ENCODE measurements around the gene SELENOI. TPM values are rescaled to one million over a fixed set of nuclear protein-coding genes. Genes with fewer than 3 reads are reported as not detected.

SELENOI gene
- total RNA-seq, 4 donors from 2014 or later: 6.4 to 11.2 (median 9.3) TPM

DNA sequence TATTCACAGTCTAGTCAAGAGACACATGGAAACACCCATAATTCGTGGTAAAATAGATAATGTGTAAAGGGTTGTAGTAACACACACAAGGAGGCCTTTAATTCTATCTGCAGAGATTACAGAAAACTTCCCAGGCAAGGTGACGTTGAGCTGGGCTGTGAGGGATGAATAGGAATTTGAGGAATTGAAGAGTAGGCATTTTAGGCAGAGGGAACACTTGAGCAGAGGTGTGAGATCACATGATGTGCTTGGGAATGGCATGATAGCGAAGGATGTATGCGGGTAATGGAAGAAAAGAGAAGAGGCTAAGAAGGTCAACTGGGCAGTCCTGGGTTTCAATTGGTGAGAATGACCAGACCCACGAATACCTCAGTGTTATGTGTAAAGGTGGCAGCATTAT lies 76.0 kb downstream of the SELENOI start:
- Histone ChIP-seq H3K36me3 (no peaks in the 10 kb centered on the region), H3K4me1 (no peaks in the 10 kb centered on the region), H3K9me3 (no peaks in the 10 kb centered on the region), H3K27ac (replicated peaks in 1 of 4) (no peak overlapping the region), H3K4me3 (no peak overlapping the region), H3K27me3 (no peaks in the 10 kb centered on the region)
- no peak for DNase-seq (ENCODE audit: extremely low spot score)
- no peak for TF ChIP-seq EP300 (IDR thresholded peaks at IDR 0.05)
- TF ChIP-seq, protein P1, sequence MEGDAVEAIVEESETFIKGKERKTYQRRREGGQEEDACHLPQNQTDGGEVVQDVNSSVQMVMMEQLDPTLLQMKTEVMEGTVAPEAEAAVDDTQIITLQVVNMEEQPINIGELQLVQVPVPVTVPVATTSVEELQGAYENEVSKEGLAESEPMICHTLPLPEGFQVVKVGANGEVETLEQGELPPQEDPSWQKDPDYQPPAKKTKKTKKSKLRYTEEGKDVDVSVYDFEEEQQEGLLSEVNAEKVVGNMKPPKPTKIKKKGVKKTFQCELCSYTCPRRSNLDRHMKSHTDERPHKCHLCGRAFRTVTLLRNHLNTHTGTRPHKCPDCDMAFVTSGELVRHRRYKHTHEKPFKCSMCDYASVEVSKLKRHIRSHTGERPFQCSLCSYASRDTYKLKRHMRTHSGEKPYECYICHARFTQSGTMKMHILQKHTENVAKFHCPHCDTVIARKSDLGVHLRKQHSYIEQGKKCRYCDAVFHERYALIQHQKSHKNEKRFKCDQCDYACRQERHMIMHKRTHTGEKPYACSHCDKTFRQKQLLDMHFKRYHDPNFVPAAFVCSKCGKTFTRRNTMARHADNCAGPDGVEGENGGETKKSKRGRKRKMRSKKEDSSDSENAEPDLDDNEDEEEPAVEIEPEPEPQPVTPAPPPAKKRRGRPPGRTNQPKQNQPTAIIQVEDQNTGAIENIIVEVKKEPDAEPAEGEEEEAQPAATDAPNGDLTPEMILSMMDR (IDR thresholded peaks at IDR 0.05): no peak
- TF ChIP-seq POLR2AphosphoS5 (IDR thresholded peaks at IDR 0.05): no peak
- TF ChIP-seq POLR2A (IDR thresholded peaks at IDR 0.05; ENCODE audit: low read depth): no peak
- intact Hi-C loops (cut with DNase I): no loop called here
- WGBS: 90% methylated on average over 5 of the region's 5 CpGs

DNA sequence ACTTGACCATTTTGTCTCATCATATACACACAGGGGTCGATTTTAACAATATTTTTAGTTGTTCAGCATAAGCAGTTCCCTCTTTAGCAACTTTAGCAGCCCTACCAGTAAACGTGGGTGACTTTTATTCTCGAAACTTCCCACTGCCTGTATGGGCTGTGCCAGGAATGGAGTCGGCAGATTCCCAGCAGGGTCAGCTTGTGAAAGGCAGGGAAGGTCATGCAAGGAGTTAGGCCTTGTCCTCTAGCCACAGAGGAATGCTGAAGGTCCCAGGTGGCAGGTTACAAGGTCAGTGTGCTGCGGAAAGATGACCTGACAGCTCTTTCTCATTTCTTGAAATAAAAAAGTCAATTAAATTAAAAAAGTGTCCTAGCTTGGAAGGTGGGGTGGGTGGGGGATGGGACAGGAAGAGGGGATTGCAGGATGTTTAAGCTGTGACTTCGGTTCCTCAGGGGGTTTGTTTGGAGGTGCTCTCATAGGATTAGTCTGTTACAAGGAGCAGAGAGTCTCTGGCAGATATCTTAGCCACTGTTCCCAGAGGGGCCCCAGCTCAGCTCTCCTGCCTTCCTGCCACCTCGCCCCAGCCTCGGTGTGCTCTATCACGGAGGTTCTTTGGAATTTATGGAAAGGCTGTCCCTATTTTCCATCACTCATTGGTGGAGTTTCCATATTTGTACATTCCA lies 77.1 kb downstream of the SELENOI start:
- intact Hi-C loops (cut with DNase I): no loop called here
- 54% methylated on average over 9 of the region's 9 CpGs for WGBS
- Histone ChIP-seq H3K27ac (replicated peaks in 1 of 4) (no peak overlapping the region), H3K4me1 (no peaks in the 10 kb centered on the region), H3K9me3 (no peaks in the 10 kb centered on the region), H3K36me3 (no peaks in the 10 kb centered on the region), H3K4me3 (no peak overlapping the region), H3K27me3 (no peaks in the 10 kb centered on the region)
- TF ChIP-seq POLR2AphosphoS5 (IDR thresholded peaks at IDR 0.05): no peak
- DNase-seq (ENCODE audit: extremely low spot score): no peak

DNA sequence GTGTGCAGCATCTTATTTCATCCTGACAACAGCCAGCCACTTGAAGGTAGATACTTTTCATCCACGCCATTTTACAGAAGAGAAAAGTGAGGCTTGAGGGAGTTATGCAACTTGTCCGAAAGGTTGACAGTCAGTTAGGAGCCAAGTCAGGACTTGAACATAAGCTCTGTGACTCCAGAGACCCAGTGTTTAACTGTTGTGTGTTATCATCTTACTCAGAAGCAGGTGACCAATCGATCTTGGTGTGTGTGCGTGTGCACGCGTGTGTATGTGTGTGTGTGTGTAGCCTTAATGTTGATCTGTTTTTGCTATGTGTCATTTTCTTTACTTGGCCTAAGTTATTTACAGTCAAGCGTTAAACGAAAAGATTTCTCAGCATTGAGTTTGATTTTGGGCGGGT lies 77.8 kb downstream of the SELENOI start:
- intact Hi-C loops (cut with DNase I): no loop called here
- Histone ChIP-seq H3K9me3 (no peaks in the 10 kb centered on the region), H3K27ac (replicated peaks in 1 of 4) (no peak overlapping the region), H3K36me3 (no peaks in the 10 kb centered on the region), H3K4me1 (no peaks in the 10 kb centered on the region), H3K27me3 (no peaks in the 10 kb centered on the region), H3K4me3 (no peak overlapping the region)
- DNase-seq (ENCODE audit: extremely low spot score): no peak
- 92% methylated on average over 9 of the region's 9 CpGs for WGBS
- TF ChIP-seq POLR2A (IDR thresholded peaks at IDR 0.05; ENCODE audit: low read depth): no peak
- TF ChIP-seq, protein P1 (IDR thresholded peaks at IDR 0.05): no peak
- TF ChIP-seq POLR2AphosphoS5 (IDR thresholded peaks at IDR 0.05): no peak
- TF ChIP-seq EP300 (IDR thresholded peaks at IDR 0.05): no peak

DNA sequence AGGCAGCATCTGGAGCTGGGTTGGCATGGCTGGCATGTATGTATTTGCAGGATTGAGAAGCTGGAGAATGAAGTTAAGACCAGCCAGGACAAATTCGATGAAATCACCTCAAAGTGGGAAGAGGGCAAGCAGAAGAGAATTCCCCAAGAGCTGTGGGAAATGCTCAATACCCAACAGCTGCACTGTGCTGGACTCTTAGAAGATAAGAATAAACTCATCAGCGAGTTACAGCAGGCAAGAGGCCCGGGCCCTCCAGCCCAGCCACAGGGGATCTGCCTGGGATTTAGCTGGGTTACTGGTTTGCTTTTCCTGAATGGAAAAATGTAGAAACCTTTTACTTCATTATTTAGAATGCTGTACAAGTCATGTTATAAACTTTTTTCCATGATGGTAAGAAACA lies 78.3 kb downstream of the SELENOI start:
- no peaks in the 10 kb centered on the region for H3K9me3 ChIP-seq
- 70% methylated on average over 3 of the region's 3 CpGs for WGBS
- DNase-seq (ENCODE audit: extremely low spot score): no peak
- H3K4me3 ChIP-seq: no peak overlapping the region
- H3K36me3 ChIP-seq: no peaks in the 10 kb centered on the region
- H3K27me3 ChIP-seq: no peaks in the 10 kb centered on the region
- TF ChIP-seq, protein P1 (IDR thresholded peaks at IDR 0.05): no peak
- TF ChIP-seq POLR2AphosphoS5 (IDR thresholded peaks at IDR 0.05): no peak
- TF ChIP-seq EP300 (IDR thresholded peaks at IDR 0.05): no peak
- H3K4me1 ChIP-seq: no peaks in the 10 kb centered on the region
- H3K27ac ChIP-seq (replicated peaks in 1 of 4): no peak overlapping the region
- intact Hi-C loops (cut with DNase I): no loop called here

DNA sequence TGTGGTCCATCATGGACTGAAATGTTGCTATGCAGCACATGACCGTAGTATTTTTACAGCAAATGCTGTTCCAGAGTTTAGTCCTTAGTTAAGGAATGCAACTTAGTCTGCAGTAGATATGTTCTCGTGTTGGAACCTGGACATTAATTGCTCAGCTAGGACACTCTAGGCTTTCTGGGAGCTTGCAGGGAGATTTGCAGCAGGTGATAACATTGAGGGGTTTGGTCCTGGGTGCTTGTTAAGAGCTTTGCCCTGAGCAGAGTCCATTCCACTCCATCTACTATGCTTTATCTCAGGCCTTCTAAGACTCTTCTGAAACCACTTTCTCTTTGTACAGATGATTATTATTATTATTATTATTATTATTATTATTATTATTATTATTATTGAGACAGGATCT lies 82.9 kb downstream of the SELENOI start:
- H3K9me3 ChIP-seq: no peaks in the 10 kb centered on the region
- WGBS: 95% methylated on average over 2 of the region's 2 CpGs
- intact Hi-C loops (cut with DNase I): no loop called here
- no peaks in the 10 kb centered on the region for H3K27me3 ChIP-seq
- TF ChIP-seq EP300 (IDR thresholded peaks at IDR 0.05): no peak
- no peak for TF ChIP-seq POLR2AphosphoS5 (IDR thresholded peaks at IDR 0.05)
- TF ChIP-seq, protein P1 (IDR thresholded peaks at IDR 0.05): no peak
- TF ChIP-seq POLR2A (IDR thresholded peaks at IDR 0.05; ENCODE audit: low read depth): no peak
- H3K4me1 ChIP-seq: no peaks in the 10 kb centered on the region
- H3K27ac ChIP-seq (replicated peaks in 1 of 4): no peak overlapping the region
- H3K4me3 ChIP-seq: no peak overlapping the region
- H3K36me3 ChIP-seq: no peaks in the 10 kb centered on the region
- no peak for DNase-seq (ENCODE audit: extremely low spot score)

Data from esophagus muscularis mucosa (tissue), 4 donors.